Liver (tissue), 9 donors: ENCODE measurements around the gene GM2A. TPM values are rescaled to one million over a fixed set of nuclear protein-coding genes. Genes with fewer than 3 reads are reported as not detected.

ENCODE experiments used
- DNase-seq: peaks from one replicate; pipeline ENCODE4 v3.0.0-alpha.2; 2017; ENCODE audit warnings: low spot score
- H3K27ac ChIP-seq, 2 donors: one replicate each; pipeline ENCODE4 v1.7.0; 2013; ENCODE audit warnings: inconsistent platforms in 2 of 2, low read length in 2 of 2, control low read depth in 1 of 2, low read depth in 1 of 2, mild to moderate bottlenecking in 1 of 2
- H3K27me3 ChIP-seq, 4 donors: one replicate each; pipeline versions ENCODE4 v1.6.1 to v1.7.0; 2013; ENCODE audit warnings: low read length in 3 of 4, inconsistent platforms in 1 of 4, mild to moderate bottlenecking in 1 of 4, moderate library complexity in 1 of 4; ENCODE audit not compliant: control insufficient read depth in 4 of 4, insufficient read depth in 4 of 4
- H3K36me3 ChIP-seq, 4 donors: one replicate each; pipeline versions ENCODE4 v1.6.1 to v1.7.0; 2013; ENCODE audit warnings: low read length in 3 of 4, mild to moderate bottlenecking in 3 of 4, low read depth in 1 of 4, moderate library complexity in 1 of 4; ENCODE audit not compliant: control insufficient read depth in 4 of 4, insufficient read depth in 3 of 4
- H3K4me1 ChIP-seq, 4 donors: one replicate each; pipeline versions ENCODE4 v1.6.1 to v1.7.0; 2013; ENCODE audit warnings: low read length in 3 of 4, mild to moderate bottlenecking in 3 of 4, moderate library complexity in 1 of 4; ENCODE audit not compliant: control insufficient read depth in 4 of 4, insufficient read depth in 4 of 4
- H3K4me3 ChIP-seq, 3 donors: one replicate each; pipeline versions ENCODE4 v1.6.1 to v1.7.0; 2013; ENCODE audit warnings: low read length in 3 of 3, control low read depth in 1 of 3, low read depth in 1 of 3, mild to moderate bottlenecking in 1 of 3
- H3K9ac ChIP-seq, 2 donors: one replicate each; pipeline ENCODE4 v1.7.0; 2013; ENCODE audit warnings: low read length in 2 of 2, mild to moderate bottlenecking in 2 of 2, moderate library complexity in 2 of 2, control low read depth in 1 of 2, low read depth in 1 of 2
- H3K9me3 ChIP-seq, 4 donors: one replicate each; pipeline versions ENCODE4 v1.6.1 to v1.7.0; 2013; ENCODE audit warnings: low read length in 3 of 4; ENCODE audit not compliant: control insufficient read depth in 4 of 4
- ATF3 ChIP-seq: IDR thresholded peaks from 2 replicates; pipeline ENCODE4 v1.6.1; 2016; ENCODE audit warnings: antibody characterized with exemption
- FOXA1 ChIP-seq: IDR thresholded peaks from 2 replicates; pipeline ENCODE4 v1.6.1; 2016; ENCODE audit warnings: antibody characterized with exemption
- FOXA2 ChIP-seq: IDR thresholded peaks from 2 replicates; pipeline ENCODE4 v1.6.1; 2016; ENCODE audit warnings: antibody characterized with exemption
- HNF4A ChIP-seq, 2 donors: conservative IDR thresholded peaks; 2 replicates each; pipeline ENCODE4 v1.6.1; 2016; ENCODE audit warnings: antibody characterized with exemption in 2 of 2, mild to moderate bottlenecking in 2 of 2
- HNF4G ChIP-seq: IDR thresholded peaks from 2 replicates; pipeline ENCODE4 v1.6.1; 2016; ENCODE audit warnings: antibody characterized with exemption
- JUND ChIP-seq, 2 donors: IDR thresholded peaks; 2 replicates each; pipeline ENCODE4 v1.6.1; 2016; ENCODE audit warnings: antibody characterized with exemption in 2 of 2
- NR2F2 ChIP-seq: IDR thresholded peaks from 2 replicates; pipeline ENCODE4 v1.6.1; 2016; ENCODE audit warnings: antibody characterized with exemption
- YY1 ChIP-seq: IDR thresholded peaks from 2 replicates; pipeline ENCODE4 v1.6.1; 2016; ENCODE audit warnings: antibody characterized with exemption, mild to moderate bottlenecking
- ZBTB33 ChIP-seq: IDR thresholded peaks from 2 replicates; pipeline ENCODE4 v1.6.1; 2016; ENCODE audit warnings: antibody characterized with exemption
- WGBS: extraction: QIAGEN DNeasy Blood & Tissue Kit; methylation state at CpG from one replicate; pipeline ENCODE4 v1.1.7; 2013; 5-methylcytosine and 5-hydroxymethylcytosine counted together
- polyA plus RNA-seq, 2 donors: library from polyadenylated mRNA; stranded (reverse) in 1 of 2; unstranded in 1 of 2; fragments of 200-250 nt in 1 of 2; fragments of >200 nt in 1 of 2; fragmentation: Nextera tagmentation in 1 of 2; extraction: Ambion mirVana in 1 of 2; gene quantifications; one replicate each; pipeline versions ENCODE4 v1.2.1 to v1.2.3, GENCODE V29; 2013 to 2015
- total RNA-seq, 2 donors: library from RNA; depleted of rRNA; stranded (reverse); fragments of >200 nt; gene quantifications; one replicate each; pipeline ENCODE4 v1.2.3, GENCODE V29; 2014
- TF ChIP-seq, protein P1 (sequence below): IDR thresholded peaks from 2 replicates; pipeline ENCODE4 v1.6.1; 2016; ENCODE audit warnings: antibody characterized with exemption
- donor health status: healthy.
- donor health status: healthy.
- donor health status: healthy.
- donor health status: healthy.
- donor health status: healthy.

The GM2A gene
- total and polyA plus RNA-seq, 4 donors: 4.1 to 14.5 (median 10.6) TPM

- Histone ChIP-seq H3K27ac (no peak overlapping the region), H3K4me3 (no peak overlapping the region), H3K4me1 (peaks cover 3 to 6% (median 5%) of the 10 kb centered on the region in 4 donors), H3K27me3 (no peaks in the 10 kb centered on the region), H3K9me3 (no peaks in the 10 kb centered on the region), H3K36me3 (no peaks in the 10 kb centered on the region), H3K9ac (no peak overlapping the region)
- no peak for TF ChIP-seq ATF3
- TF ChIP-seq YY1: no peak
- TF ChIP-seq NR2F2: no peak
- TF ChIP-seq JUND (IDR thresholded peaks at IDR 0.05): no peak
- no peak for TF ChIP-seq HNF4G
- TF ChIP-seq FOXA2: no peak
- TF ChIP-seq FOXA1: no peak
- TF ChIP-seq, protein P1, sequence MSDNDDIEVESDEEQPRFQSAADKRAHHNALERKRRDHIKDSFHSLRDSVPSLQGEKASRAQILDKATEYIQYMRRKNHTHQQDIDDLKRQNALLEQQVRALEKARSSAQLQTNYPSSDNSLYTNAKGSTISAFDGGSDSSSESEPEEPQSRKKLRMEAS: no peak
- TF ChIP-seq HNF4A (conservative IDR thresholded peaks at IDR 0.05): no peak
- no peak for TF ChIP-seq ZBTB33
- no peak for DNase-seq
- WGBS: 95% methylated on average over 3 of the region's 3 CpGs
These were observed 8.8 kb upstream of the GM2A start for GRCh38 chr5:151244206-151244605.

- Histone ChIP-seq H3K27me3 (no peaks in the 10 kb centered on the region), H3K4me3 (no peak overlapping the region), H3K4me1 (peaks cover 8 to 12% (median 11%) of the 10 kb centered on the region in 4 donors), H3K36me3 (no peaks in the 10 kb centered on the region), H3K27ac (no peak overlapping the region), H3K9me3 (no peaks in the 10 kb centered on the region), H3K9ac (no peak overlapping the region)
- WGBS: 87% methylated on average over 4 of the region's 4 CpGs
- DNase-seq: no peak
- TF ChIP-seq JUND (IDR thresholded peaks at IDR 0.05): no peak
These were observed 7.2 kb upstream of the GM2A start for GRCh38 chr5:151245680-151246219.

- H3K4me1 ChIP-seq: peaks cover 8 to 32% (median 27%) of the 10 kb centered on the region in 4 donors
- H3K9ac ChIP-seq: no peak overlapping the region
- DNase-seq: no peak
- no peaks in the 10 kb centered on the region for H3K27me3 ChIP-seq
- H3K4me3 ChIP-seq: no peak overlapping the region
- H3K9me3 ChIP-seq: no peaks in the 10 kb centered on the region
- TF ChIP-seq HNF4A (conservative IDR thresholded peaks at IDR 0.05) (peak in 1 of 2 donors; percentile 35), YY1 (no peak)
- no peaks in the 10 kb centered on the region for H3K36me3 ChIP-seq
- WGBS: 65% methylated on average over 2 of the region's 2 CpGs
- peak overlapping the region; percentile 15 to 49 for H3K27ac ChIP-seq
These were observed 4.3 kb upstream of the GM2A start for GRCh38 chr5:151248651-151249050.

DNA sequence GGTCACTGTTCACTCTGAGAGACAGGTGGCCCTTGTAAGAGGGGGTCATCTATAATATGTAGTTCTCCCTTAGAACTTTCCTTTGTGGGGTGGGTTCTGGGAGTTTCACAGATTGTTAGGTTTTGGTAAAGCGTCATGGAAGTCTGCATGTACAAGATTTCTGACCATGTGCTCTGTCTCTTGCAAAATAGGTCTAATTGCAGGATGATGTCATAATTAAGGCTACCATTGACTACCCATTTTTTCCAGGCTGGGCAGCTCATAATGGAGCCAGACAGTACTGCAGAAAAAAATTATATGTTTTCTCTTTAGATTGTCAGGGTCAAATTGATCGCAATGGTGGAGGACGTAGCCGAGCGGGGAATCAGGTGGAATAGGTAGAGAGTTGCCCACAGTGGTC, 3.7 kb upstream of the GM2A start:
- peaks cover 8 to 39% (median 31%) of the 10 kb centered on the region in 4 donors for H3K4me1 ChIP-seq
- WGBS: 87% methylated on average over 5 of the region's 5 CpGs
- H3K27ac ChIP-seq: peak overlapping the region; percentile 15 to 49
- no peak for TF ChIP-seq FOXA2
- TF ChIP-seq, protein P1: no peak
- TF ChIP-seq YY1: no peak
- no peak for TF ChIP-seq NR2F2
- no peaks in the 10 kb centered on the region for H3K36me3 ChIP-seq
- no peak overlapping the region for H3K9ac ChIP-seq
- no peaks in the 10 kb centered on the region for H3K27me3 ChIP-seq
- H3K4me3 ChIP-seq: peak overlapping the region in 2 of 3 donors; percentile 27 to 62
- DNase-seq: no peak
- H3K9me3 ChIP-seq: no peaks in the 10 kb centered on the region
